Mesenteric fat pad (tissue), 1 donor: ENCODE measurements around the gene ZC3H4. TPM values are rescaled to one million over a fixed set of nuclear protein-coding genes. Genes with fewer than 3 reads are reported as not detected.

Experiments
- DNase-seq: peaks from one replicate; pipeline ENCODE4 v3.0.0-alpha.2; 2020; ENCODE audit warnings: low spot score
- total RNA-seq: library from RNA; stranded (reverse); fragmentation: NEBNext Ultra II Directional; extraction: Animal tissue kit (Norgen Biotek cat#: 25700); gene quantifications from one replicate; pipeline ENCODE4 v1.2.1, GENCODE V29; 2021
- donor health status: DM: yes; HTN: yes; CAD: no.

Gene ZC3H4
- total RNA-seq, 1 donor from 2014 or later: 30.2 TPM

DNA sequence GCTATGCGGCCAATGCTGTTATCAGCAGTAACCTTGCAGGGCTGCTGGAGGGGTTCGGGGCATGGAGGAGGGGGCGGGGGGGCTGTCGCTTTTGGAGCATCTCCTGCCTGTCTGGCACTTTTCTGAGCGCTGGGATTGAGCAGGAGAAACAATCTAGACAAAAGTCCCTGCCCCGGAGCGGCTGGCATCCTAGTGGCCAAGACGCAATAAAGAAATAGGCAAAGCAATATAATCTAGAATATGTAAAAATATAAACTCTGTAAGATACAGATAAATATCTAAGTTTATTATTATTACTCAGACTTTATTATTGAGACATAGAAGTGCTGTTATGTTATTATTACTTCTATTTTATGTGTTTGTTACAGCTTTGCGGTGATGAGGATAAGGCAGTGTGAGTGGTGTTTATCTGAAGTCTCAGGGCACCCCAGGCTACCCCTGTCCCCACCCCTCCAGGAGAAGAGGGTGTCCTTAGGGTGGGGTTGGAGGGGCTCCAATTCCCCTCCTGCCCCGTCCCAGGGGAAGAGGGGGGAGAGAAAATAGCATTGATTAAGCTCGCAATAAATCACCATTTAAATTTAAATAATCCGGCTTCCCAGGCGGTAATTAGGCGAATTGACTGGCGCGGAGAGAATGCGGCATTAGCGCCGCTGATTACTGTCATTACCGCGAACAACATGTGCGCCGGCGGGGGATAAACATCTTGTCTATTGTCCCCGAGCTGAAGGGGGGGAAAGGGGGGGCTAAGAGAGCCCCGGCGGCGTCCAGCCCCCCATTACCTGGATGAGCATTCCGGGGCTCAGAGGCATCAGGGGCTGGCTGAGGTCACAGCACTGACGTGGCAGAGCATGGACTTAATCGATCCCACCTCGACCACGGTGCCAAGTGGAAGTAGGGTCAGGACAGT, 90.8 kb downstream of the ZC3H4 start:
- DNase-seq: no peak

DNA sequence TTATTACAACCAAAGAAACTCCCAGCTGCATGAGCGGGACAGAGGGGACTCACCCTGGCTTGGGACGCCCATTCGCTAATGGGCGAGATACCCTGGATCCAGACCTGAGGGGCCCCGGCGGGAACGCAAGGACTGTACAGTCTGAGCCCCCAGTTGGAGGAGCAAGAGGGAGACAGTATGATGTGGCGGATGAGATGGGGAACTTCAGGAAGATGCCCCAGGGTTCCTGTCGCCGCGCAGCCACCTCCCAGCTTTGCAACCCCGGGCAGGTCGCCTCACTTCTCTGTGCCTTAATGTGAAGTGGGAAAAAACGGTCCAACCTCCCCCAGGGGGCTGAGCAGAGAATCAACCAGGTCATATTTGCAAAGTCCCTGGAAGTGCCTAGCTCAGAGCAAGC, 91.4 kb downstream of the ZC3H4 start:
- no peak for DNase-seq

DNA sequence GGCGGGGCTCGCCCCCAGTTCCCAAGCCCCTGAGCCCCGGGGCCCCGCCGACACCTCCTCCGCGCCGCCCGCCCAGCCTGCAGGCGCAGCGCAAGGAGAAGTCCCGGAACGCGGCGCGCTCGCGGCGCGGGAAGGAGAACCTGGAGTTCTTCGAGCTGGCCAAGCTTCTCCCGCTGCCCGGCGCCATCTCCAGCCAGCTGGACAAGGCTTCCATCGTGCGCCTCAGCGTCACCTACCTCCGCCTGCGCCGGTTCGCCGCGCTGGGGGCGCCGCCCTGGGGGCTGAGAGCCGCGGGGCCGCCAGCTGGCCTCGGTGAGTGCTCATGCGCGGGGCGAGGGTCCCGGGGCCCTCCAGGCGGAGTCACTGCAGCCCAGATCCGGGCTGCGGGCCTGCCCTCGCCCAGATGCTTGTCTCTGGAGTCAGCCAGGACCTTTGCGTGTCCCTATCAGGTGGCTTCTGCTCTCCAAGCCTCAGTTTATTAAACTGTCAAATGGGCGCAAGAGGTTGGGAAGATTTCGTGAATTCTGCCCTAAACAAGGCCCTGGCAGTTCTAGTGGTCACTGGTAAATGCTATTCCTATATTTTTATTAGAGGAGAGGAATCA, 91.9 kb downstream of the ZC3H4 start:
- no peak for DNase-seq

DNA sequence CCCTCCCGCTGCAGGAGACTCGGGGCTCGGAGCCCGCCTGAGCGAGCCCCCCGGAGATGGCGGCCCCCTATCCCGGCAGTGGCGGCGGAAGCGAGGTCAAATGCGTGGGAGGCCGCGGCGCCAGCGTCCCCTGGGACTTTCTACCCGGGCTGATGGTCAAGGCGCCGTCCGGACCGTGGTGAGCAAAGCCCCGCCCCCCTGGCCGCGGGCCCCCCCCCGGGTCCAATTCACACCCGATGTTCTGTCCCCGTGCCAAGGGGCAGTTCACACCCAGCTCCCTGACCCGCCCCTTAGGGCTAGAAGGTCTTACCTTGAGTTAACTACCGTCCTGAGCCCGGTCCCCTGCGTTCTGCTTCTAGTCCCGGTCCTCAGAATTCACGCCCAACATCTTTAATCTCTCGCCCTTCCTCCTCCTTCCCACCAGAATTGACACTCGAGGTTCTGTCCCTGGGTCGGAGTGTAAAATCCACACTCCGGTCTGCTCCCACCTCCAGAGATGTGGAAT, 92.5 kb downstream of the ZC3H4 start:
- DNase-seq: no peak

DNA sequence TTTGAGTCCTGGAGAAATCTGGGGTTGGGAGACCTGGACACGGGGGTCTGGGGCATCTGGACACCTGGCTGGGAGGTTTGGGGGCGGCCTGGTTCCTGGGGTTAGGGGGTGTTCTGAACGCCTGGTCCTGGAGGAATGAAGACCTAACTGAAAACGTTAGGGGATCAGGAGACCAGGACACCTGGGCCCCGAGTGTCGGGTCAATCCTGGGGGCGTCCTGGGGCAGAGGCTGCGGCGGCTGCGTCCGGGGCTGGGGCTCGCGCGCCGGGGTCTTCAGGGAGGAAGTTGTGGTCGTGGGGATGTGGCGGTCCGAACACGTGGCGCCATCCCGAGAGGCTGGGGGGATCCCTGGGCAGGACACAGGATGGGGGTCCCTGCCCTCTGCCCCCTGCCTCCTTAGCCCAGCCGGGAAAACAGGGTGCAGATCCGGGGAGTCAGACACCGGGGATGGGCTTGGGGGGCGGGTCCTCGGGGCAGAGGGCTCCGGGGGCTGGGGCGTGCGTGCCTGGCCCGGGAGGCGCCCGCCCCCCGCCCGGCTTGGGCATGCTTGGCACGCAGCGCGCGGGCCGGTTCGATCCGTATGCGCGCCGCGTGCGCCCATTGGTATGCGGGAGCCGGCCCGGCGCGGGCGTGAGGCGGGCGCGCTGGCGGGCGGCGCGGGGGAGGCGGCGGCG, 93.3 kb downstream of the ZC3H4 start:
- no peak for DNase-seq

DNA sequence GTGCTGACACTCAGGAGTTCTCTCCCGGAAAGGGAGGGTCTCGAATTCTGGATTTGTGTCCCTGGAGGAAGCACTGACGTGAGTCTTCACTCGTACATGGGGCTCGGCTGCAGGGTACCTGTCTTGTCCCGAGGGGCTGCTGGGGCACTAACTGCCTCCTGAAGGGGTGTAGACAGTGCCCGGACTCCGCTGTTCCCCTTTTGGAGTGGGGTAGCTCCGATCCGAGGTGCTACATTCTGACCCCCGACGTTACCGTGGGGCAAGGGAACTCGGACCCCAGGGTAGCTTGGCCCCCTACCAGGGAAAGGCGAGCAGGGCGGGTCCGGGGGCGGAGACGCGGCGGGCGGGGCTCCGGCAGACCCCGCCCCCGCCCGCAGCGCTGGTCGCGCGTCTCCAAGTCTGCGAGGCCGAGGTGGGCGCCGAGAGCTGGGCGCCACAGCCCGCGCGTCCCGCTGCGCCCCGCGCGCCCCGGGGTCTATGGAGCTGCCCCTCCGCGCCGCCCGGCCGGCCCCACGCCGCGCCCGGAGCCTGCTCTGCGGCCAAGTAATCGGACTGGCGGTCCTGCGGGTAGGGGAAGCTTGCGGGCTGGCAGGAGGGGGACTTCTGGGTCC, 94.0 kb downstream of the ZC3H4 start, which contains the start of gene NPAS1:
TSS of gene NPAS1 (plus strand) at position 407 of the 611 bp plus-strand sequence. CDS start 1,211 bp downstream, outside the sequence.
- no peak for DNase-seq

DNA sequence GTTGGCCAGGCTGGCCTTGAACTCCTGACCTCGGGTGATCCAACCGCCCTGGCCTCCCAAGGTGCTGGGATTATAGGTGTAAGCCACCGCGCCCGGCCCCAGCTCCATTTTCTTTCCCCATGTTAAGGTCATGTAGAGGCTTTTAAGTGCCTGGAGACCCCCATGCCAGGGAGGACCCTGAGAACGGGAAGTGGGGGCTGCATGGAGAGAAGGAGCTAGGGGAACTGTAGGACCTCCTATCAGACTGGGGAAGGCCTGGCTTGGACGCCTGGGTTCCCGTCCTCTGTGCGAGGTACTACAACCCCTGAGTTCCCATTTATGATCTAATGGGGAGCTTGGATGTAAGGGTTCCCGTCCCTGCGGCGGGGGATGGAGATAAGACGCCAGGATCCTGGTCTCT, 94.7 kb downstream of the ZC3H4 start:
- no peak for DNase-seq

Other genes starting within 250 kb of the ZC3H4 start
- gene NPAS1, start 93.9 kb downstream of the ZC3H4 start, total RNA-seq: not detected
- gene TMEM160, start 65.2 kb downstream of the ZC3H4 start, total RNA-seq: 23.7 TPM
- gene SAE1, start 17.1 kb upstream of the ZC3H4 start, total RNA-seq: 59.3 TPM
- 3.6 TPM for gene BBC3, start 117.4 kb upstream of the ZC3H4 start, total RNA-seq
- 27.3 TPM for gene CCDC9, start 142.7 kb upstream of the ZC3H4 start, total RNA-seq
- gene INAFM1, start 161.1 kb upstream of the ZC3H4 start, total RNA-seq: 34.4 TPM
- 135 TPM for gene C5AR1, start 196.1 kb upstream of the ZC3H4 start, total RNA-seq
- 13.9 TPM for gene C5AR2, start 218.4 kb upstream of the ZC3H4 start, total RNA-seq
- gene DHX34, start 235.5 kb upstream of the ZC3H4 start, total RNA-seq: 13.2 TPM